Smooth muscle cell (in vitro differentiated cells): Measurements from ENCODE around the gene RPL15. TPM values are rescaled to one million over a fixed set of nuclear protein-coding genes. Genes with fewer than 3 reads are reported as not detected.
"Not testable (repeated sequence)": the region's sequence is repeated elsewhere in the genome, so short reads cannot be mapped to it uniquely, and the experiment has no call there.

Experiments
- DNase-seq: peaks from one replicate; lab custom pipeline; 2025; ENCODE audit not compliant: unreplicated experiment; lab: John Stamatoyannopoulos, UW
- H2AFZ ChIP-seq: fragments of 200-600 bp; sonication (generic); 2 replicates; pipeline ENCODE4 v1.6.0; 2016; ENCODE audit warnings: antibody characterized with exemption, low read depth, mild to moderate bottlenecking
- H3F3A ChIP-seq: fragments of 200-600 bp; sonication (generic); 2 replicates; pipeline ENCODE4 v1.6.0; 2017; ENCODE audit warnings: antibody characterized with exemption, low read depth
- H3K27ac ChIP-seq: fragments of 200-600 bp; sonication (generic); 2 replicates; pipeline ENCODE4 v1.5.1; 2016; ENCODE audit warnings: low read depth, mild to moderate bottlenecking
- H3K27me3 ChIP-seq: fragments of 200-600 bp; sonication (generic); 2 replicates; pipeline ENCODE4 v1.6.1; 2016; ENCODE audit warnings: low read depth, mild to moderate bottlenecking
- H3K36me3 ChIP-seq: fragments of 200-600 bp; sonication (generic); 2 replicates; pipeline ENCODE4 v1.5.1; 2016; ENCODE audit warnings: low read depth
- H3K4me1 ChIP-seq: fragments of 200-600 bp; sonication (generic); 2 replicates; pipeline ENCODE4 v1.5.1; 2016; ENCODE audit warnings: low read depth
- H3K4me2 ChIP-seq: fragments of 200-600 bp; sonication (generic); 2 replicates; pipeline ENCODE4 v1.6.0; 2016; ENCODE audit warnings: mild to moderate bottlenecking
- H3K4me3 ChIP-seq: fragments of 200-600 bp; sonication (generic); 2 replicates; pipeline ENCODE4 v1.5.1; 2016; ENCODE audit warnings: mild to moderate bottlenecking
- H3K79me2 ChIP-seq: fragments of 200-600 bp; sonication (generic); 2 replicates; pipeline ENCODE4 v1.6.0; 2016; ENCODE audit warnings: low read depth, mild to moderate bottlenecking
- H3K9ac ChIP-seq: fragments of 200-600 bp; sonication (generic); 2 replicates; pipeline ENCODE4 v1.6.0; 2016; ENCODE audit warnings: low read depth
- H3K9me3 ChIP-seq: fragments of 200-600 bp; sonication (generic); replicated peaks from 2 replicates; pipeline ENCODE4 v1.5.1; 2016; ENCODE audit warnings: low read depth
- H4K20me1 ChIP-seq: fragments of 200-600 bp; sonication (generic); 2 replicates; pipeline ENCODE4 v1.6.0; 2016; ENCODE audit warnings: low read depth
- WGBS: methylation state at CpG from one replicate; pipeline ENCODE4 v1.1.7; 2016; ENCODE audit warnings: low lambda C conversion rate; 5-methylcytosine and 5-hydroxymethylcytosine counted together
- polyA plus RNA-seq: library from polyadenylated mRNA; unstranded; fragments of >200 nt; fragmentation: Nextera tagmentation; extraction: Ambion mirVana; gene quantifications from 2 replicates; pipeline ENCODE4 v1.2.1, GENCODE V29; 2016
- total RNA-seq: library from RNA; depleted of rRNA; stranded (reverse); fragments of >200 nt; gene quantifications from 2 replicates; pipeline ENCODE4 v1.2.3, GENCODE V29; 2014
- TF ChIP-seq, protein P1 (sequence below): fragments of 200-600 bp; sonication (generic); IDR thresholded peaks from 2 replicates; pipeline ENCODE4 v1.5.1; 2017; ENCODE audit warnings: borderline replicate concordance, mild to moderate bottlenecking, antibody characterized with exemption; ENCODE audit not compliant: insufficient read depth, poor library complexity, severe bottlenecking

RPL15 gene
- total and polyA plus RNA-seq, 2 experiments from 2014 or later = 1,471 to 2,505 TPM

DNA sequence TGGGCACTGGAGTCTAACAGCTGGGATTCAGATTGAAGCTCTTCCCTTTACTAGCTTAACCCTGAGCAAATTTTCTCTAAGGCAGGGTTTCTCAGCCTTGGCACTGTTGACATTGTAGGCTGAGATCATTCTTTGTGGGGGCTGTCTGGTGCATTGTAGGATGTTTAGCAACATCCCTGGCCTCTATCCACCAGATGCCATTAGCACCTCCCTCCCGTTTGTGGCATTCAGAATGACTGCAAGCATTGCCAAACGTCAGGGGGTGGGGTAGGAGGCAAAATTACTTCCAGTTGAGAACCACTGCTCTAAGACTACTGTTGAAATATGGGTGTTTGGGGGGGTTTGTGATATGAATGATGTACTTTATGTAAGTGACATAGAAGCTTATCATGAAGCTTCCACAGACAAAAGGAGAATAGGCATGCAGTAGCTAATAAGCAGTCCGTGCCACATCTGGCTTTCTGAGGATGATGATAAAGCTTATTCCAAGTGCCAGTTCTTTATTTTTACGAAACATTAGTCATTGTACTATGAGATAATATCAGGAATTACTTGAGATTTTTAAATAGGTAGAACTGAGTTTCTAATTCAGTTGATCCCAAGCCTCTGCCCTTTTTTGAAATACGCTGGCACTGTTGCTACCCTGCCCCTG lies 39.5 kb upstream of the RPL15 start:
- Histone ChIP-seq H3F3A (peaks cover 3% of the 10 kb centered on the region), H3K4me3 (no peak overlapping the region), H3K9ac (no peak overlapping the region), H2AFZ (no peak overlapping the region), H3K4me2 (peak overlapping the region; percentile 43), H3K79me2 (peaks cover 62% of the 10 kb centered on the region), H3K36me3 (no peaks in the 10 kb centered on the region), H3K4me1 (peaks cover 16% of the 10 kb centered on the region), H4K20me1 (peaks cover 93% of the 10 kb centered on the region), H3K27me3 (no peaks in the 10 kb centered on the region), H3K27ac (peak overlapping the region; percentile 45), H3K9me3 (no peaks in the 10 kb centered on the region)
- TF ChIP-seq, protein P1, sequence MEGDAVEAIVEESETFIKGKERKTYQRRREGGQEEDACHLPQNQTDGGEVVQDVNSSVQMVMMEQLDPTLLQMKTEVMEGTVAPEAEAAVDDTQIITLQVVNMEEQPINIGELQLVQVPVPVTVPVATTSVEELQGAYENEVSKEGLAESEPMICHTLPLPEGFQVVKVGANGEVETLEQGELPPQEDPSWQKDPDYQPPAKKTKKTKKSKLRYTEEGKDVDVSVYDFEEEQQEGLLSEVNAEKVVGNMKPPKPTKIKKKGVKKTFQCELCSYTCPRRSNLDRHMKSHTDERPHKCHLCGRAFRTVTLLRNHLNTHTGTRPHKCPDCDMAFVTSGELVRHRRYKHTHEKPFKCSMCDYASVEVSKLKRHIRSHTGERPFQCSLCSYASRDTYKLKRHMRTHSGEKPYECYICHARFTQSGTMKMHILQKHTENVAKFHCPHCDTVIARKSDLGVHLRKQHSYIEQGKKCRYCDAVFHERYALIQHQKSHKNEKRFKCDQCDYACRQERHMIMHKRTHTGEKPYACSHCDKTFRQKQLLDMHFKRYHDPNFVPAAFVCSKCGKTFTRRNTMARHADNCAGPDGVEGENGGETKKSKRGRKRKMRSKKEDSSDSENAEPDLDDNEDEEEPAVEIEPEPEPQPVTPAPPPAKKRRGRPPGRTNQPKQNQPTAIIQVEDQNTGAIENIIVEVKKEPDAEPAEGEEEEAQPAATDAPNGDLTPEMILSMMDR = no peak
- WGBS = 58% methylated on average over 5 of the region's 5 CpGs
- DNase-seq = no peak

DNA sequence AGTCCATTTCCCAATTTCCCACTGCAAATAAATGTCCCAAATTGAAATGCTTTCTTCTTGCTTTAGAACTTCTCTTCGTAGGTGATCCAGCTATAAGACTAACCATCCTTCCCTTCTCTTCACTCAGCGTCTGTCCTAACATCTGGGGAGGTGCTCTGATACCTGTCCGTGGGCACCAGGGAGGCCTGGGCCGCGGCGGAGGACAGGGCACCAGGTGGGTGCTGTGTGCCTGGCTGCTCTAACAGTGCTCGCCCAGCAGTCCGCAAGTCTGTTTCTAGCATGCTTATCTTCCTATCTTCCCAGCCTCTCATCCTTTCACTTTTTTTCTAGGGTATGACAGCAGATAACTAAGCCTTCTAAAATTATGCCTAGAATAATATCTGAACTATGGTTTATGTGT lies 37.4 kb upstream of the RPL15 start:
- Histone ChIP-seq H3K79me2 (peaks cover 72% of the 10 kb centered on the region), H3K4me3 (no peak overlapping the region), H3K4me1 (peaks cover 13% of the 10 kb centered on the region), H3K36me3 (no peaks in the 10 kb centered on the region), H3K9me3 (no peaks in the 10 kb centered on the region), H3F3A (peaks cover 3% of the 10 kb centered on the region), H3K27ac (no peak overlapping the region), H3K4me2 (no peak overlapping the region), H3K9ac (no peak overlapping the region), H2AFZ (no peak overlapping the region), H4K20me1 (peaks cover 94% of the 10 kb centered on the region), H3K27me3 (no peaks in the 10 kb centered on the region)
- TF ChIP-seq, protein P1 = no peak
- no peak for DNase-seq
- 99% methylated on average over 8 of the region's 8 CpGs for WGBS

DNA sequence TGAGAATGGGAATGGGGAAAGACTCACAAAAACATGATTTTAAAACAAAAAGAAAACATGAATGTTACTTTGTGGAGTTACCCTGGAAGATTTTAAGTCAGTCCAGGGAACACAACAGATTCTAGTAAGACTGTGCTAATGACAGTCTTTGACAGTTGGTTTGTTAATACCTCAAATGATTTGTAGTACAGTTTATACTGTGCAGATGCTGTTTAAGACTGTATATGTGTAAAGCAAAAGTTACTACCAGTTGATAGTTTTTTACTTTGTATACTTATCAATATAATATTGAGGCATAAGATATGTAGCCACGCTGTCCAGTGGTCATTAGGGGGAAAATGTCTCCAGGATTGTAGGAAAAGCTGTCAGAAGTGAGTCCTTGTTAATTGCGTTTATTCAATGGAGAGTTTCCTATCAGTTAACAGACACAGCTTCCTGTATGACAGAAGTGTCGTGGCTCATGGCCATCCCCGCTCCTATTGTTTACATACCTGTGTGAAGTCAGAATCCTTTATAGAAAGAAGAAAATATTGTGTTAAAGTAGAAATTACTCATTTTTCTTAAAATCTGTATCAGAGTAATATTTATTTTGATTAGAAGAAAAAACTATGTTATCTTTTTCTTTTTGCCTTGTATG lies 36.1 kb upstream of the RPL15 start:
- H3F3A ChIP-seq = peaks cover 3% of the 10 kb centered on the region
- TF ChIP-seq, protein P1 = no peak
- H4K20me1 ChIP-seq = peaks cover 95% of the 10 kb centered on the region
- H3K4me2 ChIP-seq = no peak overlapping the region
- H3K27ac ChIP-seq = no peak overlapping the region
- WGBS = 77% methylated on average over 4 of the region's 4 CpGs
- no peaks in the 10 kb centered on the region for H3K9me3 ChIP-seq
- H3K27me3 ChIP-seq = no peaks in the 10 kb centered on the region
- no peak overlapping the region for H3K9ac ChIP-seq
- no peaks in the 10 kb centered on the region for H3K36me3 ChIP-seq
- H3K79me2 ChIP-seq = peaks cover 60% of the 10 kb centered on the region
- no peak overlapping the region for H2AFZ ChIP-seq
- peaks cover 5% of the 10 kb centered on the region for H3K4me1 ChIP-seq
- no peak overlapping the region for H3K4me3 ChIP-seq
- no peak for DNase-seq

DNA sequence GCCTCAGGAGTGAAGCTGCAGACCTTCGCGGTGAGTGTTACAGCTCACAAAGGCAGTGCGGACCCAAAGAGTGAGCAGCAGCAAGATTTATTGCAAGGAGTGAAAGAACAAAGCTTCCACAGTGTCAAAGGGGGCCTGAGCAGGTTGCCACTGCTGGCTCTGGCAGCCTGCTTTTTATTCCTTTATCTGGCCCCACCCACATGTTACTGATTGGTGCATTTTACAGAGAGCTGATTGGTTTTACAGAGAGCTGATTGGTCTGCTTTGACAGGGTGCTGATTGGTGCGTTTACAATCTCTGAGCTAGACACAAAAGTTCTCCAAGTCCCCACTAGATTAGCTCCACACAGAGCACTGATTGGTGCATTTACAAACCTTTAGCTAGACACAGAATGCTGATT lies 34.9 kb upstream of the RPL15 start:
- H3K4me3 ChIP-seq, H3K4me2 ChIP-seq, H3K4me1 ChIP-seq, H3K27me3 ChIP-seq, H3K9ac ChIP-seq, H2AFZ ChIP-seq, H3K9me3 ChIP-seq, H3F3A ChIP-seq, H3K36me3 ChIP-seq, DNase-seq, H3K27ac ChIP-seq: not testable (repeated sequence)
- H3K79me2 ChIP-seq = peaks cover 48% of the 10 kb centered on the region
- peaks cover 95% of the 10 kb centered on the region for H4K20me1 ChIP-seq
- WGBS = 58% methylated on average over 4 of the region's 4 CpGs
